Adrenal gland (tissue), 12 donors: ENCODE measurements around the gene CAMKMT. TPM values are rescaled to one million over a fixed set of nuclear protein-coding genes. Genes with fewer than 3 reads are reported as not detected.

Experiments used
- DNase-seq, 7 donors: peaks; one replicate each; pipeline ENCODE4 v3.0.0-alpha.2; 2019 to 2020
- H3K27ac ChIP-seq, 5 donors: fragments of 200-600 bp; sonication (generic) in 4 of 5; 1 replicate in 3 of 5; 2 replicates in 2 of 5; pipeline versions ENCODE4 v1.5.1 to v1.8.0; 2016 to 2020; ENCODE audit warnings: mild to moderate bottlenecking in 1 of 5
- H3K27me3 ChIP-seq: fragments of 200-600 bp; 2 replicates; pipeline ENCODE4 v1.8.0; 2021
- H3K36me3 ChIP-seq, 2 donors: fragments of 200-600 bp; replicated peaks in 1 of 2; 1 replicate in 1 of 2; 2 replicates in 1 of 2; pipeline versions ENCODE4 v1.5.1 to v1.8.0; 2018 to 2022
- H3K4me1 ChIP-seq, 2 donors: fragments of 200-600 bp; replicated peaks in 1 of 2; 1 replicate in 1 of 2; 2 replicates in 1 of 2; pipeline versions ENCODE4 v1.5.1 to v1.8.0; 2018 to 2021
- H3K4me3 ChIP-seq, 4 donors: fragments of 200-600 bp; sonication (generic) in 3 of 4; one replicate each; pipeline ENCODE4 v1.5.1; 2016 to 2018
- H3K9me3 ChIP-seq, 3 donors: fragments of 200-600 bp; sonication (generic) in 1 of 3; replicated peaks in 1 of 3; 1 replicate in 2 of 3; 2 replicates in 1 of 3; pipeline versions ENCODE4 v1.5.1 to v1.8.0; 2016 to 2021
- CTCF ChIP-seq, 6 experiments: fragments of 450-650 bp in 4 of 6; fragments of 200-600 bp in 2 of 6; sonication (generic) in 1 of 6; IDR thresholded peaks; 1 replicate in 5 of 6; 2 replicates in 1 of 6; pipeline versions ENCODE4 v1.5.1 to v1.8.0; 2016 to 2021; ENCODE audit warnings: antibody characterized with exemption in 6 of 6, mild to moderate bottlenecking in 2 of 6, moderate library complexity in 1 of 6
- POLR2A ChIP-seq, 2 donors: fragments of 450-650 bp; IDR thresholded peaks; one replicate each; pipeline ENCODE4 v1.6.1; 2017; ENCODE audit warnings: antibody characterized with exemption in 2 of 2, mild to moderate bottlenecking in 2 of 2, moderate library complexity in 1 of 2
- WGBS, 4 donors: extraction: QIAGEN DNeasy Blood & Tissue Kit in 2 of 4; methylation state at CpG; one replicate each; pipeline versions ENCODE4 v1.1.5 to v1.1.7; 2013 to 2017; 5-methylcytosine and 5-hydroxymethylcytosine counted together
- intact Hi-C, 2 donors: fragments of 100-400 bp; cut with DNase I; formaldehyde crosslinking; loops; one replicate each; pipeline versions ENCODE4 v1.14.1 to v1.15.0; 2022 to 2023
- polyA plus RNA-seq, 3 donors: library from polyadenylated mRNA; stranded (reverse); fragments of 200-250 nt in 2 of 3; fragments of 350-450 nt in 1 of 3; fragmentation: Illumina TruSeq in 1 of 3; extraction: RNeasy Lipid Tissue Mini Kit (QIAGEN cat#74804) in 1 of 3; gene quantifications; one replicate each; pipeline ENCODE4 v1.2.3, GENCODE V29; 2013 to 2014
- total RNA-seq, 9 donors: library from RNA; depleted of rRNA in 4 of 9; stranded (reverse); fragments of >200 nt in 4 of 9; fragments of 120-200 nt in 1 of 9; fragmentation: NEBNext Ultra II Directional in 1 of 9; extraction: Animal tissue kit (Norgen Biotek cat#: 25700) in 1 of 9; gene quantifications; one replicate each; pipeline versions ENCODE4 v1.1.0 to v1.2.4, GENCODE V29; 2013 to 2023
- donor health status: healthy with polysubstance abuse.
- donor health status: Bipolar disorder and iron deficiency.
- donor health status: DM: yes; HTN: yes; CAD: no.
- donor health status: DM: no; HTN: no; CAD: no.
- donor health status: DM: no; HTN: no; CAD: no.
- donor health status: DM: yes; HTN: yes; CAD: no.

CAMKMT gene
- total and polyA plus RNA-seq, 12 donors = 2.6 to 14.0 (median 8.6) TPM

DNA sequence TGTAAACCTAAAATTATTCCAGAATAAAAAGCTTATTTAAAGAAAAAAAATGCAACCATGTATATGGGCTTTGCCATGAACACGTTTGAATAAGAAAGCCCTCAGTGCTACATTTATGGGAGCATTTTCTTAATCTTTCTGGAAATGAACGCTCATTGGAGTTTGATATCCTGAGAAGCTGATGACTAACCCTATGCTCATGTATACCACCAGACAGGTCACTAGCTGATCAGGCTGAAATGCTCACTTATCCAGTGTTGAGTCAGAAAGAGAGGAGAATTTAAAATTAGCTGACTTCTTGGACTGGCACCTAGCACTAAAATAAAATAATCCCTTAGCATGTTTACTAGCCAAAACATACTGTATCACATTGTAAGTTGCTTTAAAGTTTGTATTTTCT lies 324.8 kb downstream of the CAMKMT start:
- DNase-seq = no peak
- Histone ChIP-seq H3K27ac (no peak overlapping the region), H3K4me1 (no peaks in the 10 kb centered on the region), H3K27me3 (no peaks in the 10 kb centered on the region), H3K9me3 (no peaks in the 10 kb centered on the region), H3K4me3 (no peak overlapping the region), H3K36me3 (no peaks in the 10 kb centered on the region)
- TF ChIP-seq POLR2A (IDR thresholded peaks at IDR 0.05) (no peak), CTCF (IDR thresholded peaks at IDR 0.05) (no peak)
- WGBS, 4 donors = 63 to 76% (median 72%) methylated on average over 2 of the region's 2 CpGs
- intact Hi-C loops = no loop called here

DNA sequence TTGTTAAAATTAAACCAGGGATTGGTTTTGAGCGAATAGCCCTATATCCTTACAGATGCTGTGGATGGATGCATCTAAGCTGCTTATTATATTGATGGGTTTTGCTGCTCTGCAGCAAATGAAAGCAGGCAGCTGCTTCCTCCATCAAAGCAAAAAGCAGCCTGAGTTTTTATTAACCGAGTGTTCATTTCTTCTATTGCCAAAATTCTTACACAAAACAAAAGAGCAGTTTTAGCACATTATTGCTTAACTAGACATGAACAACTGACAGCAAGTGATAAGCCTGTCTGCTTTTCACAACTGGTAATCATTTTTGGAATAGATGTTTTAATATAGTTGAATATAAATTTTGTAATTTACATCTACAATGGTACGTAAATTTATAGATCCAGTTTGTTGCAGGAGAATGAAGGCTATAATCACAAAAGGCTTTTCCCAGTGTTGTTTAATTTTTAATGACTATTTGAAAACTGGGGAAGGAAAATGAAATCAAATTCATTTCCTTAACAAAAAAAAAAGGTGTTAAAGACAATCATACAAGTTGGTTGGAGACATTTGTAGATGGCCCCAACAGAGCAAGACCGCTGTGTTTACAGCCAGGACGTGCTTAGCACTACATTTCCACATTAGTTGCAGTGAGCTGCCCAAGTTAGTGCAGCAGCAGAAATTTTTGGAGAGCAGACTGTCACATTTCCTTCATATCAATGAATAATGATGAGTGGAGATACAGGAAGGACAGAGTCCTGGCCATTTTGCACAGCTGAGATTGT lies 326.1 kb downstream of the CAMKMT start:
- no peak overlapping the region for H3K27ac ChIP-seq
- TF ChIP-seq POLR2A (IDR thresholded peaks at IDR 0.05) (no peak), CTCF (IDR thresholded peaks at IDR 0.05) (no peak)
- no peak overlapping the region for H3K4me3 ChIP-seq
- DNase-seq = no peak
- H3K27me3 ChIP-seq = no peaks in the 10 kb centered on the region
- H3K4me1 ChIP-seq = no peaks in the 10 kb centered on the region
- no peaks in the 10 kb centered on the region for H3K9me3 ChIP-seq
- H3K36me3 ChIP-seq = no peaks in the 10 kb centered on the region
- 85 to 92% (median 89%) methylated on average over 5 of the region's 5 CpGs for WGBS, 4 donors
- intact Hi-C loops = no loop called here

DNA sequence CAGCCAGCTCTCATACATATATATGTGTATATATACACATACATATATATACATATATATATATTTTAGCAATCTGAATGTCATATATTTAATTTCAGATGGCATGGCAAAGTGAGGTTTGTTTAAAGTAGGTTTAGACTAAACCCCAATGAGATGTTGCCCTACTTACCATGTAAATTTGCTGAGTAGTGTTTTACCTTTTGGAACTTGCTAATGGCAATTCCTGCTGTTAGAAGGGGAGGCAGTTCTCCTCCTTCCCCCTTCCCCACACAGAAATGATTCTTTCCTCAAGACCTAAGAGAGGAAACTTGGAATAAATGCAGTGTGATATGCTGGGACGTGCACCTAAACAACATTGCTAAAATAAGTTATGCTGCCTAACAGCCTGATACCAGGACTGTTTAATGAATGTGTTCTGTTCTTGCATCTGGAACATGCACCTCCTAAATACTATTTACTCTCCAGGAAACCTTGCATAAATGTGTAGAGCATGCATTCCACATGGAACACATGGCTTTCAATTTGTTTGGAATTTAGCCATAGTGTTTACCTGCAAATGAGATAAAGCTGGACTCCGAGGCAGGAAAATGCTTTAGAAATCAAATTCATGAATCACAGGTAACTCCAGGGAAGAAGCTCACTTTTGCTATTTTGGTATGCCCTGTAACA lies 326.8 kb downstream of the CAMKMT start:
- Histone ChIP-seq H3K27me3 (no peaks in the 10 kb centered on the region), H3K27ac (no peak overlapping the region), H3K4me3 (no peak overlapping the region), H3K4me1 (no peaks in the 10 kb centered on the region), H3K36me3 (no peaks in the 10 kb centered on the region), H3K9me3 (no peaks in the 10 kb centered on the region)
- WGBS, 4 donors = 80 to 89% (median 86%) methylated on average over 2 of the region's 2 CpGs
- DNase-seq = no peak
- TF ChIP-seq CTCF (IDR thresholded peaks at IDR 0.05) (no peak), POLR2A (IDR thresholded peaks at IDR 0.05) (no peak)
- intact Hi-C loops = no loop called here

- no peak for DNase-seq
- no peaks in the 10 kb centered on the region for H3K27me3 ChIP-seq
- no peak overlapping the region for H3K27ac ChIP-seq
- no peaks in the 10 kb centered on the region for H3K9me3 ChIP-seq
- TF ChIP-seq POLR2A (IDR thresholded peaks at IDR 0.05) (no peak), CTCF (IDR thresholded peaks at IDR 0.05) (no peak)
- intact Hi-C loops = no loop called here
- no peaks in the 10 kb centered on the region for H3K4me1 ChIP-seq
- 56 to 91% (median 82%) methylated on average over 1 of the region's 1 CpG for WGBS, 4 donors
- H3K4me3 ChIP-seq = no peak overlapping the region
- H3K36me3 ChIP-seq = no peaks in the 10 kb centered on the region
These were observed 327.8 kb downstream of the CAMKMT start for GRCh38 chr2:44689516-44689915.
